GM21381 (cell line): ENCODE results near the gene CBLL2.
"Not testable (repeated sequence)": the region's sequence is repeated elsewhere in the genome, so short reads cannot be mapped to it uniquely, and the experiment has no call there.

Source experiments
- ATAC-seq: cut with Tn5 transposase; IDR thresholded peaks from one replicate; pipeline ENCODE4 v1.9.1; 2021; ENCODE audit warnings: mild to moderate bottlenecking, moderate library complexity; ENCODE audit not compliant: unreplicated experiment

CBLL2 gene

DNA sequence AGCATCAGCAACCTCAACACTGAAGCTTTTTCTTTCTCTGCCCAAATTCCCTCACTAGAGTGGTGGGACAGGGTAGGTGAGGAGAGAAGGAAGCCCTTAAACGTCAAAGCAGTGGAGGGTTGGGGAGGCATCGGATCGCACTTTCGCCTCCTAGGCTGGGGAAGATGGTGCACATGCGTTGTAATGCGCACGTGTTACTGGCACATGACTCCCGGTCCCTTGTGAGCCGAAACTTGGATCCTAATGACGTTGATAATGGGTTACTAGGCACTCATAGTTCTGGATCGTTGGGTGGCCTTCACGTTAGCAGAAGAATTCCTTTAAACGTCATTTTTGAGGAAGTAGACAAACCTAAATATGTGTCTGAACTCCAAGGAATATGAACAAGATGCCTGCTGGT, at the start of gene CBLL2:
Gene CBLL2 (plus strand): TSS at position 301 of the 400 bp plus-strand sequence. CDS start 79 bp downstream, at position 380.
- no peak for ATAC-seq

- ATAC-seq = no peak
These were observed 38.3 kb upstream of the CBLL2 start for GRCh38 chrX:22234380-22234779.

DNA sequence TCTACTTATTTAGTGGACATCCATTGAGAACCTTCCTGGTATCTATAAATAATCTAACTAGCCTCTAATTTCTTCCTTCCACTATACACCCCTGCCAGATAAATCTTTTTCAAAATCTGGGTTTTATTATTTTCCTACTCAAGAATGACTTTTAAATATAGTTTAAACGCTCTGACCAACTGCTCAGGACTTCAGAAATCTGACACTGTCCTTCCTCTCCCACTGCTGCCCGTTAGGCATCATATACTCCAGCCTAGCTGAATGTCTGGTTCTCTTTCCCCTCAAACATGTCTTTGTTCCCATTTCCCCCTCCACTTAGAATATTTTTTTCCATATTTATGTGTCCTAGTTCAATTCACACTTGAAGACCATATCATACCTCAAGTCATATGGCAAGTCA, 35.2 kb upstream of the CBLL2 start:
- no peak for ATAC-seq

DNA sequence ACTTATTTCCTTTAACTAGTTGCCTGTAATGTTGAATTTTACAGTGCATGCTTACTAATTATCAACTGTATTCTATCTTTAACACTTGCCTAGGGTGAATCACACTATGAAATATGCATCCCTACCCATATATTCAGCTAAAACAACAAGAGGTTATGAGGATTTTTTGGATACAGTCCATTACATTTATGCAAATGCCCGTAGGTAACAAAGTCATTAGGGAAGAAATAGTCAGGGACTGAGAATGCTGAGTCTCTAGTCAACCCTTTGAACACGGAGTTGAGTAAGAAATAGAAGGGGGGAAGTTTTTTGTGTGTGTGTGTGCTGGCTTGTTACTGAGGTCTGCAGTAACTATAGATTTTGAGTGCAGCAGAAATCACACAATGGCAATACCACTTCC, 26.1 kb upstream of the CBLL2 start:
- ATAC-seq = no peak

DNA sequence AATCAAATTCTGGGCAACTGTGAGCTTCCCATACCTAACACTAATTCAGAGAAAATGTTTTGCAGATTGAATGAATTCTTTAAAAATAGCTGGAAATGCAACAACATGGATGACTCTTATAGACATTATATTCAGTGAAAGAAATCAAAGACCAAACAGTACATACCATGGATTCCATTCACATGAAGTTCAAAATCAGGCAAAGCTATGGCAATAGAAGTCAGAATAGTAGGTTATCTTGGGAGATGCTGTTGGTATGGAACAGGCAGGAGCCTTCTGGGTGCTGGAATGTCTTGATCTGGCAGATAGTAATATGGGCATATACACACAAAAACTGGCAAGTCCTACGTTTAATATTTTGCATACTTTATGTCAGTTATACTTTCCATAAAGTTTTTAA, 25.5 kb upstream of the CBLL2 start:
- ATAC-seq = no peak

DNA sequence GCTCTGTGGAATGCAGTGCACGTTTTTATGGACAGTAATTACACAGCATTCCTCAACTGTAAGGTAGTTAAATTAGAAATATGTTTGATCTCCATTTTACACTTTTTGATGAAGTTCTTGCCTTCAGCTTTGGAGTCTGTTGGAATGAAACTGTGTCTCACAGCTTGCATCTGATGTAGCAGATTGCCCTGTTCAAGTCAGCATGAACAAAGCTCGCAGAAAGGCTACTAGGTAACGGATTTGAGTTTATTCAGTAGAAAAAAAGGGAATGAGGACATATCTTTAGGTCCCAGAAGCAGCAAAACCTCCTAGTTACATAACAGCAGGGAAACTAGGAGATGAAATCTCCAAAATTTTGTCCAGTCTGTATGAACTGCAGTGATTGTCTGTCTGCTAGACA, 24.3 kb upstream of the CBLL2 start:
- ATAC-seq = no peak

DNA sequence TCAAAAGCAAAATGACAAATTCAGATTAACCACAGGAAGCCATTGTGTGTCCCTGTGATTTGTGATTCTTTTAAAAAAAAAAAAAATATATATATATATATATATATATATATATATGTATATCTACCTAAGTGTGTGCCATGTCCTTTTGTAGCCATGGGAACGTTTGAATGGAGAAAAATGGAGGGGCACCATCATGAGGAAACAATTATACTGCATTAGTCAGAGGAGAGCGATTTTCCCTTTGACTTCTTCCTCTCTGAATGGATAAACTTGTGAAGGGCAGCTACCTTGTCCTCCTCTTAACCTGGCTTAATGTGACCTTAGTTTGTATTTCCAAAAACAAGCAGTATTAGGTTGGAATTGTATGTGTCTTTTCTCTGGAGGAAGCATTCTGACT, 23.3 kb upstream of the CBLL2 start:
- ATAC-seq = no peak

GRCh38 chrX:22268706-22269105, 4.0 kb upstream of the CBLL2 start:
- ATAC-seq = no peak

- ATAC-seq = no peak
These were observed 1.1 kb downstream of the CBLL2 start for GRCh38 chrX:22273714-22274317.

GRCh38 chrX:22276781-22277180, 4.1 kb downstream of the CBLL2 start:
- ATAC-seq = no peak

DNA sequence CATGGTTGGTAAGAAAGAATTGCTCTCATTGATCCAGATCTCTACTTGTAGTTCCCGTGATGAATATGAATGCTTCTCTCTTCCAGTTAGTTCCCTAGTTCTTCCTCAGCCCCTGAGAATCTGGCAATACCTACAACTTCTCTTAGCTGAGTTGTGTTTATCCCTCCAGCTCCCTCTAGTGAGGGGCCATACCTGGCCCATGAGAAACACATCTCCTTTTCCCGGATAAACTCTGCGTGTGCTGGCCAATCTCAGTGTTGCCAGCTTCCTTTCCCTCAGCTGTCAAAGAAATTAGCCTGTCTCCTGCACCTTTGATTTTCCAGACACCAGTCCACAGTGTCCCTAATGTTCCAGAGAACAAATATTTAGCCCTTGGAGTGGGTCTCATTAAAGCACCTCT, 5.7 kb downstream of the CBLL2 start:
- ATAC-seq = no peak

DNA sequence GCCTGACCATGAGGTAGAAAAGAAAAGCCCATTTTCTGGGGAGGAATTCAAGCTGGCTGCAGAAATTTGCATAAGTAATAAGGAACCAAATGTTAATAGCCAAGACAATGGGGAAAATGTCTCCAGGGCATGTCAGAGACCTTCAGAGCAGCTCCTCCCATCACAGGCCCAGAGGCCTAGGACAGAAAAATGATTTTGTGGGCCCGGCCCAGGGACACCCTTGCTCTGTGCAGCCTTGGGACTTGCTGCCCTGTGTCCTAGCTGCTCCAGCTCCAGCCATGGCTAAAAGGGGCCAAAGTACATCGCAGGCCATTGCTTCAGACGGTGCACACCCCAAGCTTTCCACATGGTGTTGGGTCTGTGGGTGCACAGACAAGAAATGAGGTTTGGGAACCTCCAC, 16.5 kb downstream of the CBLL2 start:
- not testable (repeated sequence) for ATAC-seq

DNA sequence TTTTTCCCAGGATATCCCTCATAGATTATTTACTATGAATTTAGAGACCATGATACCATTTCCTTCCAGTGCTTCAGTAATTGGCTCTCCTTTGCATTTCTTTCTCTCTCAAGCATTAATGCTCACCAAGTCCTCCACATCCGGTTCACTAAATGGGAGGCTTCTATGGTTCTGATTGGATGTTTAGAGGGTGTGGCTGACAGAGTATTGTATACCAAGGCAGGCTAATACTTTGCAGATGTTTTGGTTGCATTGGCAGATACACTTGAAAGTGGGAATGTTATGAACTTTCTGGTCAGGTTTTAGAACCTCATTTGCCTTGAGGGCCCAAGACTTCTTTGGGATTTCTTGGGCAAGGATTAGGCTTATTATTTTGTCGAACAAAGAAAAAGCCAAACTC, 24.2 kb downstream of the CBLL2 start:
- ATAC-seq = no peak

DNA sequence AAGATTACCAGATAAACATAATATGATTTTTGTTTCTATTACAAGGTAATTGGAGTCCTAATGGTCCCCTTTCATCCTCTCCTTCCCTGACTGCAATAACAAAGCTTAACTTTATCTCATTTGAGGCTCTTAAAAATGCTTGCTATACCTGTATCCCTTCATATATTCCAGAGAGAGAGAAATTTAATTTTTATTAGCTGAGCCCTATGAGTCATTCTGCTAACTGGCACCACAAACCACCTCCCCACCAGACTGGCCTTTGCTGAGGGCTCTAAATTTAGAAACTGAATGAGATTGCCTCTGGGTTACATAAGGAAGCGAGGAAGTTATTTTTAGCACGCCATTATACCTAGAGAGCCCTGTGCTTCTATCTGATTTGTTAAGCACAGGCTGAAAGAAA, 27.4 kb downstream of the CBLL2 start:
- ATAC-seq = no peak

DNA sequence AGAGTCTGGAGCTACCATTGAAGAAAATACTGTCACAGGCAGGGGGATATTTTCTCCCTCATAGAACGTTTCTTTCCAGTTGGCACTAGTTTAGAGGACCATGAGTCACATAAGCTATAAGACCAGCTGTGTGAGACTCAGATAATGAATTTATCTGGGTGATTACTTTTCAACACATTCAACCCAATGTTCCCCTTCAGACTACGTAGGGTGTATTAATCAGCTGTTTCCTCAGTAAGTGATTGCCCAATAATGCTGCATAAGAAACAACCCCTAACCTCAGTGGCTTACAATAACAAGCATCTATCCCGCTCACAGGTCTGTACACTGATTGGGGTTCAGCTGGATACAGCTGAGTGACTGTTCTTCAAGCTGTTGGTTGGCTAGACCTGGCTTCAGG, 38.1 kb downstream of the CBLL2 start:
- no peak for ATAC-seq

DNA sequence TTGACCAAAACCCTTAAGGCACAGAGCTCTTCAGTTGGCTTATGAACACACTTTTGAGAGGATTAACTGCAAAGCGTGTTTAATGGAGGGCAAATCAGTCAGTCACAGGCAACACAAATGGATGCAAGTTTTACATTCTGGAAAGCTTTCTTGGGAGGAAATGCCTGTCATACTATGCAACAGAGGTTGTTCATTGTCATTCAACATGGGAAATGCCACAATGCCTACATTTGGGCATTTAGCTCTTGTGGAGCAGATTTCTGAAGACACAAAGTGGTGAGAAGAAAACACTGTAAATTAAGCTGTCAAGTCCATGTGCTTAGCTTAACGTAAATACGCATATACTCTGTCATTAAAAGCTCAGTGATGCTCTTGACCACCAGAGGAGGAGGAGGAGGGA, 41.1 kb downstream of the CBLL2 start:
- no peak for ATAC-seq

GRCh38 chrX:22314211-22314610, 41.5 kb downstream of the CBLL2 start:
- no peak for ATAC-seq

- ATAC-seq = no peak
These were observed 42.0 kb downstream of the CBLL2 start for GRCh38 chrX:22314692-22315091.

DNA sequence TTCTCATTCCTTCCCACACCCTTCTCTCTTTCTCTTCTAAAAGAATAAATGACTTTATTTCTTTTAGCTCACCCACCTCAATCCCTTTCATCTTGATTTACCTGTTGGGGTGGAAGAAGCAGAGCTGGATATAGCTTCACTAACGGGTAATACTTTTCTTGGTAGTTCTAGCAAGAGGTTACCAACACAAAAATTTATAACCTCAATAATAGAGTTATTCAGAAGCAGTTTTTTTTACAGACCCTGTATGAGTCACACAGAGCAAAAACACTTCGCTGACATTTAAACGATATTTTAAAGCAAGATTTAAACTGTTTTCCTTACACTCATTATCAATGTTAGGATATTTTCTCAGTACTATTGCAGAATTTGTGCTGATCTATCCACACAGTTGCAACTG, 42.4 kb downstream of the CBLL2 start:
- no peak for ATAC-seq

- ATAC-seq = no peak
These were observed 47.6 kb downstream of the CBLL2 start for GRCh38 chrX:22320236-22320873.

DNA sequence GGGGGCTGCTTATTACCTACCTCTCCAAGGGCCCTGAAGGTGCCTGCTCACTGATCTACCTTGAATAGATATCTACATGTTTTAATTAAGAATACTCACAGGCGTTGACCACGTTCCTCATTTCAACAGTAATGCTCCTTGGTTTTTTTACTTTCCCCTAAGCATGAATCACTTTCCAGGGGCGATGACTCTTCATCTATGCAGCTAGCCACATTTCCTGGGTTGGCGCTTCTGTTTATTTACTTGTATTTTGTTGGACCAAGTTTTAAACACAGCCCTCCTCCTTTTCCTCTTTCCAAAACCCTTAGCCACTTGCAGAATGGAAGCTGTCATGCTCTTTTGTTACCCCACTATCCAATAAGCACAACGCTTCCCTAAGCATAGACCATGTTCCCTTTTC, 50.8 kb downstream of the CBLL2 start:
- no peak for ATAC-seq
